ENCODE data around the gene NUDT21.

GRCh38 chr16:56469748-56470147 lies 18.6 kb upstream of the NUDT21 start:
- TF ChIP-seq CTCF (IDR thresholded peaks at IDR 0.05 in 4 of 5, conservative IDR thresholded peaks at IDR 0.05 in 1 of 5) (no peak), POLR2A (IDR thresholded peaks at IDR 0.05) (no peak)

Data from gastrocnemius medialis (tissue), 4 donors.